Measurements from ENCODE around the gene RGS7.
"Not testable (repeated sequence)": the region's sequence is repeated elsewhere in the genome, so short reads cannot be mapped to it uniquely, and the experiment has no call there.

Gene RGS7

DNA sequence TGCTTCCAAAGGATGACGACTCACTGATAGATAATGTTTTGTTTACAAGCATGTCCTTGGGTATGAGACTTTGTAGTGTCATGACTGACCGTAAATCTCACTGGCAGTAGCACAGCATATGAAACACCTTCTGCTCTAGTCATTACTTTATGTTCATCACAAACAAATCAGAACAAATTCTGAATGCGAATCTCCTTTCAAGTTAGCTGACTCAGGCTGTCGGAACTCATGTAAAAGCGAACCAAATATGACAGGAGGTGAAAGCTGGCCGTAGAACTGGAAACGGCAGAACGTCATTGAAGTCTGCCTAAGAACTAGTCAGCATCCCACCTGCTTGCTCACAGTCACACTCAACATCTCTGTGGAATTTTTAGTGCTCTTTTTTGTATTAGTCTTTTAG lies 143.9 kb downstream of the RGS7 start:
- DNase-seq (ENCODE audit: low spot score): peak; percentile 21

DNA sequence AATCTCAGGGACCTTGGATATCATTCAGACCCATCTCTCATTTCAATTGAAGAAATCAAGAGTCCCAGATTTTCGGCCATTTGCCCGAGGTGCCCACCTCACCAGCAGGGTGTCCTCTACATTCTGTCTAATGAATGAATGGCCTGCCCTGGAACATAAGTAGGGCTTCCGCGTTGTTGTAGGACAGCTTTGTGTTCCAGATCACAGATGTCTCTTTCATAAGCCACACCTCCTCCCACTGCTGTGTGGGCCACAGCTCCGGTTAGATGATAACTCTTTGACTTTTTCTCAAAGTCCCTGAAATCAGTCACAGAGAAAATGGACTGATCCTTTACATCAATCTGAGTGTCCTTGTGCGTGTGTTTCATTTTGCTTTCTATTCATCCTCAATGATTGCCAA lies 144.4 kb downstream of the RGS7 start:
- peak; percentile 32 for DNase-seq (ENCODE audit: low spot score)

DNA sequence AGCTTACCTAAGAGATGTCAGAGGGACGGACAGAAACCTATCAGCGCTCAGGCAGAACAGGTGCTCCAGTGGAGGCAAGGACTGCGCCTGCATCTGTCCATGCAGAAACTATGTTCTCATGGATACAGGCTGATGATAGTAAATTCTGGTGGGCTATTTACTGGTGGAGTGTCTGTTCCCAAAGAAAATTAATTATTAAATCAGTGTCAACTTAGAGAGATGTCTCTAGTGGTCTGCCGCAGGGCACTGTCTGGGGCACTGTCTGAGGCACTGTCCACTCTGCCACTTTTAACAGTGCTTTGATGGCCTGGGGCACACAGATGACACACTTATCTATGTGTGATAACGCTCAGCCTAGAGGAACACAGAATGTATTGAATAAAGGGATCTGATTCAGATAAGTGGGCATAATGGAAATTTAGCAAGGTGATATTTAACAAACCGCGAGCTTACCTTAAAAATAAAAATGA lies 148.1 kb downstream of the RGS7 start:
- DNase-seq (ENCODE audit: low spot score): no peak

DNA sequence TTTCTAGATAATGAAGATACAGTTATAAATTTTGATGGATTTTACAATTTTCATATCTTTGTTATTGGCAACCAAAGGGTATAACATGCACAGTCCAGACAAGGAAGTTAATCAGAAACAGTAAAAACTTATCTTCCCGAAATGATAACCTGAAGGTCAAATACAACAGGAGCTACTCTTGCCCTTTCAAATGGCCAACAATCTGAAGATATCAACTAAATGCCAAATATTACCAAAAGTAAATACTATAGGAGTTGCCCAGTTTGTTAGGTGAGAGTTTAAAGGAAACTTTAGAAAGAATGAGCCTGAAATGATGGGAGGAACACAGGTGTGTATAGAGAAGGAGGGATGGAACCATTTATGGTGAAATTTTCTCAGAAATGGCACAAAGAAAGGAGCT lies 153.2 kb downstream of the RGS7 start:
- no peak for DNase-seq (ENCODE audit: low spot score)

DNA sequence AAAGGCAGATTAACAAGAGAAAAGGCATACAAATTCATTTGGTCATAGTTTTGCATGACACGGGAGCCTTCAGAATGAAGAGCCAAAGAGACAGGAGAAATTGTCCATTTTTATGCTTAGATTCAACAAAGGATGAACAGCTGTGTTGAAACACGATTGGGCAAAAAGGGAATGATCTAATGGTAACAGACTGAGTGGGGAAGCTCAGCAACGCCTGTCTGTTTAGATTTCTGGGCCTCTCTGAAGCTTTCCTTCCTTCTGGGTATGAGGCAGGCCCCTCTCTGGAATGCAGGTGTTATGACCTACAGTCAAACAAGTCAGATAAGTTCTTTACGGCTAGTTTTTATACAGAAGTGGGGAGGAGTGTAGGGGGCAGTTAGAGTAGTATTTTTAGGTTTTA lies 154.6 kb downstream of the RGS7 start:
- DNase-seq (ENCODE audit: low spot score): peak; percentile 8

DNA sequence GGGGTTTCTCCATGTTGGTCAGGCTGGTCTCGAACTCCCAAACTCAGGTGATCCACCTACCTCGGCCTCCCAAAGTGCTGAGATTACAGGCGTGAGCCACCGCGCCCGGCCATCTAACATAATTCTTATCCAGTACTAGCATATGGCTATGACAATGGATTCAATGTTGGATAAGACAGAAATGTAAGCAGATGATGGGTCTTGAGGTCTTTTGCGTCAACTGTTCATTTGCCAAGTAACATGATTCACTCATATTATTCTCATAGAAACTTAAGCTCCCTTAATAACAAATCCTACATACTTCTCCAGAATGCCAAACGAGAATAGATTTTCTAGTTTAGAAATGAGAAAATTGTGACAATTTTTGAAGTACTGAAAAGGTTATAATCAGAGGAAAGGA lies 170.3 kb downstream of the RGS7 start:
- no peak for DNase-seq (ENCODE audit: low spot score)

DNA sequence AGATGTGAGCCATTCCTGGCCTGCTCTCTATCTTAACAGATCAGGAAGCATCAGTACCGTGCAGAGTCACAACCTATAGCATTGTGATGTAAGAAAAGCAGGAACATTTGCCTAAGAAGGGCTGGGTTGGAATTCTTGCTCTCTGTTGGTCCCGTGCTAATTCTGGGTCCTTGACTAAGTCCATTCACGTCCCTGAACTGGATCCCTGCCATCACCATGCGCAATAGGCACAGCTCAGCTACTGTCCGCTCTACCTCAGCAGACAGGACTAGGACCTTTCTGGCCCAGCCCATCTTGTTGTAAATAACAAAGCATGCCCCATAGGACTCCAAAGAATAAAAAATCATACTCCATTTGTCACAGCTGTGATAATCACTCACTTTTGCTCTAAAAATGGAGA lies 175.0 kb downstream of the RGS7 start:
- no peak for DNase-seq (ENCODE audit: low spot score)

DNA sequence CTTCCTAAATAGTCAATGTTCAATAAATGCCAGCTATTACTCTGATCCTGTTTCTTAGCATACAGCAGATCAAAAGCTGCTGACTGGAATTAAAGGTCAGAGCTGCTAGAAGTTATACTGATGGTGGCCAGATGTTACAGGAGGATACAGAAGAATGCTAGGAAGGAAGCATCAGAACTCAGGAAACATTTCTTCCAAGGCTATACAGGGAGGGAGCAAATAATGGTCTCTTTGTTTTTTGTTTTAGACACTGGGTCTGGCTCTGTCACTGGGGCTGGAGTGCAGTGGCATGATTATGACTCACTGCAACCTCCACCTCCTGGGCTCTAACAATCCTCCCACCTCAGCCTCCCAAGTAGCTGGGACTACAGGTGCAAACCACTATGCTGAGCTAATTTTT lies 175.5 kb downstream of the RGS7 start:
- no peak for DNase-seq (ENCODE audit: low spot score)

DNA sequence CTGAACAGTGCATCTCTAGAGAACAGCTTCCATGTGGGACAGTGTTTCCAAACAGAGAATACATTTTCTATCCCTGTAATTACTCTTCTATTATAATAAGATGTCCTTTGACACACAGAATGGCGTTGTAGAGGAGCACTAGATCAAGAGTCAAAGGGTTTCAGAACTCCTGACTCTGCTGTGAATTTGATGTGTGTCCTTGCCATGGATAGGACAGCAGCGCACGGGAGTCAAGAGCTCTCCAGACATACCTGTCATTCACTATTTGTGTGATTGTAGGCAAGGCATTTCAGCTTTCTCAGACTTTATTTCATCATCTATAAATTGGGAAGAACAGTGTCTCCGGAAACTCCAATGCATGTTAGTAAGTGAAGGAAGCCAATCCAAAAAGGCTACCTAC lies 176.4 kb downstream of the RGS7 start:
- DNase-seq (ENCODE audit: low spot score): no peak

DNA sequence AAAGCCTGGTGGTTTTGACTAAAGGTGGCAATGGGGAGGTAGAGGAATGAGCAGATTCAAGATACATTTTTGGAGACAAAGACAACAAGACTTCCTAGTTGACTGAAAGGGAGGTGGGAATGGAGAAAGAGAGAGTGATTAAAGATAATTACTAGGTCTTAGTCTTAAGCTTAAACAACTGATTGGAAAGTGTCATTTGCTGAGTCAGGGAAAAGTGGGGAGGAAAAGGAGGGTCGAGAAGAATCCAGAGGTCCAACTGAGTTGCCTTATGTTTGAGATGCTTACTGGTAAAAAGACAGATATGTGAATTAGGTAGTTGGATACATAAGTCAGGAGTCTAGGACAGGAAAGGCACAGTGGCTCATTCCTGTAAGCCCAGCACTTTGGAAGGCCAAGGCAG lies 179.3 kb downstream of the RGS7 start:
- no peak for DNase-seq (ENCODE audit: low spot score)

DNA sequence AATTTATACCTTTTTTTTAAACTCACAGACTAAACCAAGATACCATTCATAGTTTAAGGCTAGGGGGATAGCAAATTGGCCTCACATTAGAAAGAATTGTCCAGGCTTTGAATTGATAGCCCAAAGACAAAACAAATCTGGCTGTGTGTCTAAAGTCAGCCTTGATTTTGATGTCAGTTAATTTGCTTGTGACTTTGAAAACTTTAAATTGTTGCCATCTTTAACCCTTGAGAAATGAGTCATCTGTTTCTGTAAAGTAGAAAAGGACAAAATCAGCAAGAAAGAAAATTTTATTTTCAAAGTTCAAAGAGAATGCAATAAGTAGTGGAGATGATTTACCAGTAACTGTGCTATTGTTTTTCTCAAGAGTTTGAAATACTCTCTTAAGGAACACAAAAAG lies 184.5 kb downstream of the RGS7 start:
- DNase-seq (ENCODE audit: low spot score): no peak

DNA sequence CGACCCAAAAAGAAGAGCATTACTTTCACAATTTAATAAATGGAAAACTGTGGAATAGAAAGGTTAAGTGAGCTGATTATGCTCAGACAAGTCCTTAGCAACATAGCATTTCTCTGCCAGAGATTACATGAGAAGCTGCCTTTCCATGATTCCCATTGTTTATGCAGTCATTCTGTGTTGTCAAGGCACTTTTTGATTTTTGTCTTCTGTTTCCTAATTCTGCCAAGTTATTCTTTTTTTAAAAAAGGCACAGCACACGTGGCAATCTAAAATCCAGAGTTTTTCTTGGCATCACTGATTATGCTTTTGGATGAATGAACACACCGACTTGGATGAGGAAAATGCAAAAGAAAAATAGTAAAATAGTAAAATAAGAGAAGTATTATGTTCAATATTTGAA lies 185.0 kb downstream of the RGS7 start:
- peak; percentile 27 for DNase-seq (ENCODE audit: low spot score)

DNA sequence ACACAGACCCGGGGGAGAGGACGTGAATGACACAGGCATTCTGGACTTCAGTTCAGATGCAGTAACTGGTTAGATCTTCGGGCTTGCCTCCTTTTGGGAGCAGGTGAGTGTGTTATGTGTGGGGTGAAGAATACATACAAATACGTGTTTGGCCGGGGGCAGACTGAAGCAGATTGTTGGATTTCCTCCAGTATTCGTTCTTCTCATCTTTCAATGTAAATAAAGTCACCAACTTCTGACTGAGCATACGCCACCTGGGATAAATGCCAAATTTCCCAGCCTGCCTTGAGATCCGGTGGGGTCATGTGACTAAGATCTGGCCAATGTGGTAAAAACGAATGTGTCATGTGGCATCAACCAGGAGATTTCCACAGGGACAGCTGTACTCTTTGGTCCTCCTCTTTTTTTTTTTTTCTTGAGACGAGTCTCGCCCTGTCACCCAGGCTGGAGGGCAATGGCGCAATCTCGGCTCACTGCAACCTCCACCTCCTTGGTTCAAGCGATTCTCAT lies 189.8 kb downstream of the RGS7 start:
- DNase-seq (ENCODE audit: low spot score): no peak

DNA sequence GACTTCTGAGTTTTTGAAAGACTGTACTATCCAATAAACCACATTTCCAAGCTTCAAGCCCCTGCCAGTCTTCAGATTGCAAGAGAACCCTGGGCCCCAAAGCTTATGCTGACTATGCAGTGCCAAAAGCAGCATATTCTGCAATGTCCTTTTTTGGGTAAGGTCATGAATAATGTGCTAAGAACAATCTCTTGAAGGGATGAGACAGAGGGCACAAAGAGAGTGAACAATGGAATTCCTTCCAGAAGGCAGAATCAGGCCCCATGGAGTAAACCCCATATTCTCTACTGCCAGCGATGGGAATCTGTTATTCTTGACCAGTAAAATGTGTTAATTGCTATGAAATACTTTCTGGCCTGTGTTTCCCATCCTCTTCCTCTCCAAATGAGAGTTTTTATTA lies 190.4 kb downstream of the RGS7 start:
- no peak for DNase-seq (ENCODE audit: low spot score)

DNA sequence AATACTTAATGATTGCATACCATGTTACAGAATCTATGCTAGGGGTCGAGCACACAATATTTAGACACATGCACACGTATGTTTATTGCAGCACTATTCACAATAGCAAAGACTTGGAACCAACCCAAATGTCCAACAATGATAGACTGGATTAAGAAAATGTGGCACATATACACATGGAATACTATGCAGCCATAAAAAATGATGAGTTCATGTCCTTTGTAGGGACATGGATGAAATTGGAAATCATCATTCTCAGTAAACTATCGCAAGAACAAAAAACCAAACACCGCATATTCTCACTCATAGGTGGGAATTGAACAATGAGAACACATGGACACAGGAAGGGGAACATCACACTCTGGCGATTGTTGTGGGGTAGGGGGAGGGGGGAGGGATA lies 191.7 kb downstream of the RGS7 start:
- DNase-seq (ENCODE audit: low spot score): not testable (repeated sequence)

DNA sequence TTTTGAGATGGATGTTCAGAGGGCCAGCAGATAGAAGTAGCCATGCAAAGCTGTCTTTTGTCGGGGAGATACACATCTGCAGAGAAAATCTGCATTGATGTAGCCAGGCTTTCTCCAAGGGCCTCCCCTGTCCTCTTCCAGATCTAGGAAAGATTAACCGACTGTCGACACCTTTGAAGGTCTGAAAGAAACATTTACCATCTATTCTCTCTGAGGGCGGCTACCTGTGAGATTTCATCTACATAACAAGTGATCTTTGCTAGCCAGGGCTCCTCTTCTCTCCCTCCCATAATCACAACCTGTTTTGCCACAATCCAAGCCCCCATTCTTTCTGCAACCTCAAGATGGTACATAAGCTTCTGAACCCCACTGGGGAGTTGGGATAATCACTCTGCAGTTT lies 193.6 kb downstream of the RGS7 start:
- DNase-seq (ENCODE audit: low spot score): no peak

DNA sequence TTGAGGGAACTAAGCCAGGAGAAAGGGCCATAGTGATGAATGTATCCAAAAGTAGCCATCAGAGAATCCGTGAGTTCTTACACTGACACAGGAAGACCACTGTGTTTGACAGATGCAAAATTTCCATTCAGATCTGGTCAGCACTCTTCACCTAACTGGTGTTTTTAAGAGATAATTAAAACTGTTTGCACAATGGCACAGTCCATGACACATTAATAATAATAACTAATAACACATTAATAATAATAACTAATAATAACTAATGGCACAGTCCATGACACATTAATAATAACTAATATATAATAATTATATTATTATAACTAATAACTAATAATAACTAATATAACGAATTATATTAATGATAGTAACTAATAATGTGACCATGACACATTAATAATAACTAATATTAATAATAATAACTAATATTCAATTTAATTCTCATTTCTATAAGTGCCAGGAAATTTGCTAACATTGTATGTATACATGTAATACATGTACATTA lies 195.8 kb downstream of the RGS7 start:
- DNase-seq (ENCODE audit: low spot score): no peak

DNA sequence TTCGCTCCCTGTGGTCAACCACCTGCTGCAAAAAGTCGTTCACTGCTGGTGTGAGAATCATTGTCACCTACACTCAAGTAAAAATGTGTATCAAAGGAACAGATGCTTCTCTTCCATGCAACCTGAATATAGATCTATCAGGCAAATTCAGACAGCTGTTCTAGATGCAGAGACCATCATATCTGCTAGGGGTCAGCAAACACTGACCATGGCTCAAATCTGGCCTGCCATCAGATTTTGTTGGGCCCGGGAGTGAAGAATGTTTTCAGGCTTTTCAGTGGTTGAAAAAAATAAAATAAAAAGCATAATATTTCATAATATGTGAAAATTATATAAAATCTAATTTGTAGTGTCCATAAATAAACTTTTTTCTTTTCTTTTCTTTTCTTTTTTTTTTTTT lies 199.6 kb downstream of the RGS7 start:
- DNase-seq (ENCODE audit: low spot score): no peak

DNA sequence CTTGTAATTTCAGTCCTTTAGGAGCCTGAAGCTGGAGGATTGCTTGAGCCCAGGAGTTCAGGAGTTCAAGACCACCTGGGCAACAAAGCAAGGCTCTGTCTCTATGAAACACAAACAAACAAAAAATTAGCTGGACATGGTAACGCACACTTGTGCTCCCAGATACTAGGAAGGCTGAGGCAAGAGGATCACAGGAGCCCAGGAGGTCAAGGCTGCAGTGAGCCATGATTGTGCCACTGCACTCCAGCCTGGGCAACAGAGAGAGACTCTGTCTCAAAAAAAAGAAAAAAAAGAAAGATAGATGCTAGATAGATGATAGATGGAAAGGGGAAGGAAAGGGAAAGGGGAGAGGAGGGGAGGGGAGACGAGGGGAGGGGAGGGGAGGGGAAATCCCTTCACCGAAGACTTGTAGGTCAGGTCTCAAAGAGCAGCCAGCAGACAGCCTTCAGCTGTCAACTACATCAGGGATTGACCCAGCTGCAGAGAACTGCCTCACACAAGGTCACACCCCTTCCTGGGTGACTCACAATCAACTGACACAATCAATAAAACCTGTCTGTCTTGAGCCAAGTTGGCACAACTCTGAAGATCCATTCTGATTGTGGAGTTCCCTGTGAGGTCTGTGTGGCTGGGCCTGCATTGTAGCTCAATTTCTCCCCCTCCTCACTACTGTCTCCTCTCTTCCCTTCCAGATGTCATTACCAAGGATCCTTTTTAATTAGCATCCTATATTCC lies 200.6 kb downstream of the RGS7 start:
- DNase-seq (ENCODE audit: low spot score): no peak

DNA sequence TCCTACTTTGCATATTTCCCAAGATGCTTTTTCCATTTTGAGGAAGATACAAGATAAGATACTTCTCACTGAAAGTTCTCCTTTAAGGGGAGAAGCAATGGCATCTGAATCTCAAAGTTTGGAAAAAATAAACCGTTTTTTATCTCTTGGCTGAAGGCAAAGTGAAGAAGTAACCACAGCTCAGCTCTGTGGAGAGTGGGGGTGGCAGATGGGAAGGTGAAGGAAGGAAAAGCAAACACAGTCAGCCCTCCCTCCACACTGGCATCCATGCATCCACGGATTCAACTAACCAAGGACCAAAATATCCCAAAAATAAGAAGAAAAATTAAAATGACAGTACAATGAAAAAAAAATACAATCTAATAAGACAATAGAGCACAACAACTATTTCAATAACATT lies 211.1 kb downstream of the RGS7 start:
- no peak for DNase-seq (ENCODE audit: low spot score)

DNA sequence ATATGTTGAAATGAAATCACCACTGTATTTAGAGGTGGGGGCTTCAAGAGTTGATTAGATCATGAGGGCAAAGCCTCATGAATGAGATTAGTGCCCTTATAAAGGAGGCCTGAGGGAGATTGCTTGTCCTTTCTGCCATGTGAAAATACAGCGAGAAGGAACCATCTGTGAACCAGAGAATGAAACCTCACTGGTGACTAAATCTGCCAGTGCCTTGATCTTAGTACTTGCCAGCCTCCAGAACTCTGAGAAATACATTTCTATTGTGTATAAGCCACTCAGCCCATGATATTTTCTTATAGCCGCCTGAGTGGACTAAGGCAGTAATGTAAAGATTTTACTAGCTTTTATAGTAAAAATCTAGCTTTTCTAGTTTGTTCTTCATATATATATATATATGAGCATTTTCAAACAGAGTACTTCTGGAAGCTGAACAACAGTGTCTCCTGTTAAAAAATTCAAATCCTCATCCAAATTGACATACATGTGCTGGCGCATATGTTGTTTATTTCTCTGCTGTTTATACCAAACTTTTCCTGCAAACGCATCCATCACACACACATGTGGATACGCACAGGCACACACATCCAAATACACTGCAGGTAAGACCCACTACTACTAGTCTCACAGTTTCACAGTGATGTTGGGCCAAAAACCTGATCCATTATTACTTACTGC lies 213.1 kb downstream of the RGS7 start:
- DNase-seq (ENCODE audit: low spot score): no peak

DNA sequence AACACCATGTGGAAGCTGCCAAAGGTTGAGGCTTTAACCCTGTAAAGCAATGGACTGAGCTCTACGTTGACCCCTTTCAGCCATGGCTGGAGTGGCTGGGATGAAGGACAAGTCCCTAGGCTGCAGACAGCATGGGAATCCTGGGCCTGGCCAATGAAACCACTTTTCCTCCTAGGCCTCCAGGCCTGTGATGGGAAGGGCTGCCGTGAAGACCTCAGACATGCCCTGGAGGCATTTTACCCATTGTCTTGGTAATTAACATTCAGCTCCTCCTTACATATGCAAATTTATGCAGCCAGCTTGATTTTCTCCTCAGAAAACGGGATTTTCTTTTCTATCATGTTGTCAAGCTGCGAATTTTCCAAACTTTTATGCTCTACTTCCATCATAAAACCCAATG lies 214.5 kb downstream of the RGS7 start:
- no peak for DNase-seq (ENCODE audit: low spot score)

DNA sequence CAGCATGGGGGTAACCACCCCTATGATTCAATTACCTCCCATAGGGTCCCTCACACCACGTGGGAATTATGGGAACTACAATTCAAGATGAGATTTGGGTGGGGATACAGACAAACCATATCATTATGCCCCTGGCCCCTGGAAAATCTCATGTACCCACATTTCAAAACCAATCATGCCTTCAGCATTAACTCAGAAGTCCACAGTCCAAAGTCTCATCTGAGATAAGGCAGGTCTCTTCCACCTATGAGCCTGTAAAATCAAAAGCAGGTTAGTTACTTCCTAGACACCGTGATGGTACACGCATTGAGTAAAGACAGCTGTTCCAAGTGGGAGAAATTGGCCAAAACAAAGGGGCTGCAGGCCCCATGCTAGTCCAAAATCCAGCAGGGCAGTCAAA lies 215.4 kb downstream of the RGS7 start:
- DNase-seq (ENCODE audit: low spot score): not testable (repeated sequence)

Data from Ammon's horn (tissue), 1 donor.